Measurements from ENCODE around the gene GAD2.

Gene GAD2

DNA sequence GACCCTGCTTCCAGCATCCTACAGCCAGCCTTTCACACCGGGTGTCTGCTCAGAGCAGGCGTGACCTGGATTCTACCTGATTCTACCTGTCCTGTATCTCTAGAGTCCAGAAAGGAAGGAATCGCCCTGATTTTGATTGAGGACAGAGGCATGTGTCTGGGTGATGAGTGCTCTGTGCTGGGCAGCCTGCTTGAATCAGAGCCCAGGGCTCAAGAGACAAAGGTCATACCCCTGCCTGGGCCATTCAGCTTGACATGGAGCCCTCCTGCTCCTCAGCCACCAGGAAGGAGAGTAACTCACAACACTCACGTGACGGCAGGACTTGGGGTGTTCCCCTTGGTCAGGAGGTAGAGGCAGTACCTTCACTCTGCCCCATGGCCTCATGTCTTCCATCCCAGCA, 11.2 kb downstream of the GAD2 start:
- Histone ChIP-seq H3K9me3 (ENCODE audit: insufficient read depth, low read length, severe bottlenecking) (no peaks in the 10 kb centered on the region), H3K27me3 (ENCODE audit: insufficient read depth, low read length, poor library complexity) (peaks cover 19% of the 10 kb centered on the region), H3K4me2 (ENCODE audit: insufficient read depth, low read length) (no peak overlapping the region), H3K27ac (ENCODE audit: low read length) (no peak overlapping the region), H3K79me2 (ENCODE audit: insufficient read depth, low read length) (no peaks in the 10 kb centered on the region), H3K4me3 (ENCODE audit: low read depth in 1 of 2, low read length in 2 of 2) (no peak overlapping the region), H3K36me3 (ENCODE audit: insufficient read depth, low read length) (no peaks in the 10 kb centered on the region), H4K20me1 (ENCODE audit: insufficient read depth, low read length) (no peaks in the 10 kb centered on the region), H2AFZ (ENCODE audit: low read depth, low read length) (no peak overlapping the region), H3K9ac (ENCODE audit: low read depth, low read length) (no peak overlapping the region), H3K4me1 (ENCODE audit: insufficient read depth, low read length) (no peaks in the 10 kb centered on the region)
- DNase-seq (no peak), ATAC-seq (ENCODE audit: insufficient read depth, low read depth) (no peak)
- TF ChIP-seq EZH2 (IDR thresholded peaks at IDR 0.05; ENCODE audit: borderline replicate concordance, low read depth, low read length, severe bottlenecking), result no peak
- TF ChIP-seq, protein P1, sequence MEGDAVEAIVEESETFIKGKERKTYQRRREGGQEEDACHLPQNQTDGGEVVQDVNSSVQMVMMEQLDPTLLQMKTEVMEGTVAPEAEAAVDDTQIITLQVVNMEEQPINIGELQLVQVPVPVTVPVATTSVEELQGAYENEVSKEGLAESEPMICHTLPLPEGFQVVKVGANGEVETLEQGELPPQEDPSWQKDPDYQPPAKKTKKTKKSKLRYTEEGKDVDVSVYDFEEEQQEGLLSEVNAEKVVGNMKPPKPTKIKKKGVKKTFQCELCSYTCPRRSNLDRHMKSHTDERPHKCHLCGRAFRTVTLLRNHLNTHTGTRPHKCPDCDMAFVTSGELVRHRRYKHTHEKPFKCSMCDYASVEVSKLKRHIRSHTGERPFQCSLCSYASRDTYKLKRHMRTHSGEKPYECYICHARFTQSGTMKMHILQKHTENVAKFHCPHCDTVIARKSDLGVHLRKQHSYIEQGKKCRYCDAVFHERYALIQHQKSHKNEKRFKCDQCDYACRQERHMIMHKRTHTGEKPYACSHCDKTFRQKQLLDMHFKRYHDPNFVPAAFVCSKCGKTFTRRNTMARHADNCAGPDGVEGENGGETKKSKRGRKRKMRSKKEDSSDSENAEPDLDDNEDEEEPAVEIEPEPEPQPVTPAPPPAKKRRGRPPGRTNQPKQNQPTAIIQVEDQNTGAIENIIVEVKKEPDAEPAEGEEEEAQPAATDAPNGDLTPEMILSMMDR (IDR thresholded peaks at IDR 0.05; ENCODE audit: borderline replicate concordance, extremely low read depth, low read length, poor library complexity, severe bottlenecking), result no peak

DNA sequence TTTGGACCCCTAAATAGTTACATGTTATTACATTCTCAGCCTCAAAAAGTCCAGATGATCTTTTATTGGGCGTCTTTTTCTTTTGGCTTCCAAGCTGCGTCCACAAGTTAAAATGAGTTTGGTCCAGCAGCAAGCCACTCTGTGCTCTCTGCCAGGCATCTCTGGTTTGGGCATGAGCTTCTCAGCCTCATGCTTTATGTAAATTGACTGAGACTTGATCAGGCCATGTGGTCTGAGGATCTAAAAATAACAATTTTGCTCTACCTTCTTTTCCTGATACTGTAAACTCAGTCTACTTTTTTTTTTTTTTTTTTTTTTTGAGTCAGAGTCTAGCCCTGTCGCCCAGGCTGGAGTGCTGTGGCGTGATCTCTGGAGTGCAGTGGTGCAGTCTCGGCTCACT, 15.6 kb downstream of the GAD2 start:
- H3K9me3 ChIP-seq (ENCODE audit: insufficient read depth, low read length, severe bottlenecking), result no peaks in the 10 kb centered on the region

GRCh38 chr10:26235761-26236160, 19.2 kb downstream of the GAD2 start:
- no peak overlapping the region for H2AFZ ChIP-seq (ENCODE audit: low read depth, low read length)
- TF ChIP-seq, protein P1 (IDR thresholded peaks at IDR 0.05; ENCODE audit: borderline replicate concordance, extremely low read depth, low read length, poor library complexity, severe bottlenecking), result no peak
- no peak for TF ChIP-seq EZH2 (IDR thresholded peaks at IDR 0.05; ENCODE audit: borderline replicate concordance, low read depth, low read length, severe bottlenecking)
- H3K4me1 ChIP-seq (ENCODE audit: insufficient read depth, low read length), result no peaks in the 10 kb centered on the region
- peaks cover 3% of the 10 kb centered on the region for H3K27me3 ChIP-seq (ENCODE audit: insufficient read depth, low read length, poor library complexity)
- no peak overlapping the region for H3K9ac ChIP-seq (ENCODE audit: low read depth, low read length)
- no peak overlapping the region for H3K4me3 ChIP-seq (ENCODE audit: low read depth in 1 of 2, low read length in 2 of 2)
- no peaks in the 10 kb centered on the region for H3K36me3 ChIP-seq (ENCODE audit: insufficient read depth, low read length)
- DNase-seq, result no peak
- no peaks in the 10 kb centered on the region for H3K79me2 ChIP-seq (ENCODE audit: insufficient read depth, low read length)
- H3K4me2 ChIP-seq (ENCODE audit: insufficient read depth, low read length), result no peak overlapping the region
- no peaks in the 10 kb centered on the region for H4K20me1 ChIP-seq (ENCODE audit: insufficient read depth, low read length)
- H3K9me3 ChIP-seq (ENCODE audit: insufficient read depth, low read length, severe bottlenecking), result no peaks in the 10 kb centered on the region
- no peak overlapping the region for H3K27ac ChIP-seq (ENCODE audit: low read length)
- ATAC-seq (ENCODE audit: insufficient read depth, low read depth), result no peak

More for the DNA sequence above, 15.6 kb downstream of the GAD2 start:
- DNase-seq, result no peak
- Histone ChIP-seq H3K4me2 (ENCODE audit: insufficient read depth, low read length) (no peak overlapping the region), H3K36me3 (ENCODE audit: insufficient read depth, low read length) (no peaks in the 10 kb centered on the region), H3K9ac (ENCODE audit: low read depth, low read length) (no peak overlapping the region), H3K4me1 (ENCODE audit: insufficient read depth, low read length) (no peaks in the 10 kb centered on the region), H3K27ac (ENCODE audit: low read length) (no peak overlapping the region), H3K27me3 (ENCODE audit: insufficient read depth, low read length, poor library complexity) (peaks cover 3% of the 10 kb centered on the region), H3K79me2 (ENCODE audit: insufficient read depth, low read length) (no peaks in the 10 kb centered on the region), H4K20me1 (ENCODE audit: insufficient read depth, low read length) (no peaks in the 10 kb centered on the region), H2AFZ (ENCODE audit: low read depth, low read length) (no peak overlapping the region), H3K4me3 (ENCODE audit: low read depth in 1 of 2, low read length in 2 of 2) (no peak overlapping the region)
- no peak for ATAC-seq (ENCODE audit: insufficient read depth, low read depth)
- TF ChIP-seq EZH2 (IDR thresholded peaks at IDR 0.05; ENCODE audit: borderline replicate concordance, low read depth, low read length, severe bottlenecking), result no peak
- TF ChIP-seq, protein P1 (IDR thresholded peaks at IDR 0.05; ENCODE audit: borderline replicate concordance, extremely low read depth, low read length, poor library complexity, severe bottlenecking), result no peak

GRCh38 chr10:26238378-26238777, 21.8 kb downstream of the GAD2 start:
- H3K9ac ChIP-seq (ENCODE audit: low read depth, low read length), result no peak overlapping the region
- no peaks in the 10 kb centered on the region for H3K27me3 ChIP-seq (ENCODE audit: insufficient read depth, low read length, poor library complexity)
- H2AFZ ChIP-seq (ENCODE audit: low read depth, low read length), result no peak overlapping the region
- H3K9me3 ChIP-seq (ENCODE audit: insufficient read depth, low read length, severe bottlenecking), result no peaks in the 10 kb centered on the region
- no peaks in the 10 kb centered on the region for H3K79me2 ChIP-seq (ENCODE audit: insufficient read depth, low read length)
- DNase-seq (no peak), ATAC-seq (ENCODE audit: insufficient read depth, low read depth) (no peak)
- no peak overlapping the region for H3K4me3 ChIP-seq (ENCODE audit: low read depth in 1 of 2, low read length in 2 of 2)
- no peaks in the 10 kb centered on the region for H3K4me1 ChIP-seq (ENCODE audit: insufficient read depth, low read length)
- TF ChIP-seq EZH2 (IDR thresholded peaks at IDR 0.05; ENCODE audit: borderline replicate concordance, low read depth, low read length, severe bottlenecking), result no peak
- TF ChIP-seq, protein P1 (IDR thresholded peaks at IDR 0.05; ENCODE audit: borderline replicate concordance, extremely low read depth, low read length, poor library complexity, severe bottlenecking), result no peak
- no peak overlapping the region for H3K27ac ChIP-seq (ENCODE audit: low read length)
- no peaks in the 10 kb centered on the region for H4K20me1 ChIP-seq (ENCODE audit: insufficient read depth, low read length)
- H3K36me3 ChIP-seq (ENCODE audit: insufficient read depth, low read length), result no peaks in the 10 kb centered on the region
- no peak overlapping the region for H3K4me2 ChIP-seq (ENCODE audit: insufficient read depth, low read length)

Data from DND-41 (cell line).